Neural progenitor cell (in vitro differentiated cells): Measurements from ENCODE around the gene ARHGEF6. TPM values are rescaled to one million over a fixed set of nuclear protein-coding genes. Genes with fewer than 3 reads are reported as not detected.

Source experiments
- DNase-seq: peaks from one replicate; pipeline ENCODE4 v3.0.0-alpha.2; 2016; ENCODE audit warnings: low spot score
- H2AFZ ChIP-seq: fragments of 200-600 bp; sonication (generic); replicated peaks from 2 replicates; pipeline ENCODE4 v1.6.1; 2016; ENCODE audit warnings: antibody characterized with exemption
- H3F3A ChIP-seq: fragments of 200-600 bp; sonication (generic); 2 replicates; pipeline ENCODE4 v1.6.1; 2016; ENCODE audit warnings: antibody characterized with exemption, low read depth
- H3K27ac ChIP-seq: fragments of 200-600 bp; sonication (generic); 2 replicates; pipeline ENCODE4 v1.5.1; 2016; ENCODE audit warnings: mild to moderate bottlenecking
- H3K27me3 ChIP-seq: fragments of 200-600 bp; sonication (generic); 2 replicates; pipeline ENCODE4 v1.6.1; 2016; ENCODE audit warnings: mild to moderate bottlenecking, moderate library complexity
- H3K36me3 ChIP-seq: fragments of 200-600 bp; sonication (generic); 2 replicates; pipeline ENCODE4 v1.5.1; 2016
- H3K4me1 ChIP-seq: fragments of 200-600 bp; sonication (generic); 2 replicates; pipeline ENCODE4 v1.6.1; 2016; ENCODE audit warnings: mixed run types
- H3K4me2 ChIP-seq: fragments of 200-600 bp; sonication (generic); 2 replicates; pipeline ENCODE4 v1.6.1; 2016
- H3K4me3 ChIP-seq: fragments of 200-600 bp; sonication (generic); 2 replicates; pipeline ENCODE4 v1.5.1; 2016
- H3K79me2 ChIP-seq: fragments of 200-600 bp; sonication (generic); 2 replicates; pipeline ENCODE4 v1.6.1; 2016; ENCODE audit warnings: low read depth
- H3K9ac ChIP-seq: fragments of 200-600 bp; sonication (generic); 2 replicates; pipeline ENCODE4 v1.6.1; 2016
- H3K9me3 ChIP-seq: fragments of 200-600 bp; sonication (generic); 2 replicates; pipeline ENCODE4 v1.5.1; 2016; ENCODE audit warnings: low read depth
- H4K20me1 ChIP-seq: fragments of 200-600 bp; sonication (generic); 2 replicates; pipeline ENCODE4 v1.6.1; 2016; ENCODE audit warnings: low read depth
- H3K27ac Mint-ChIP-seq: 3 replicates; pipeline ENCODE4 v1.8.0; 2021; ENCODE audit warnings: mixed read lengths
- H3K27me3 Mint-ChIP-seq: 2 replicates; pipeline ENCODE4 v1.8.0; 2022; ENCODE audit warnings: low read depth, mild to moderate bottlenecking, inconsistent platforms, moderate library complexity, mixed read lengths; ENCODE audit not compliant: insufficient read depth
- H3K36me3 Mint-ChIP-seq: 3 replicates; pipeline ENCODE4 v1.8.0; 2021; ENCODE audit warnings: mixed read lengths
- H3K4me1 Mint-ChIP-seq: 3 replicates; pipeline ENCODE4 v1.8.0; 2021; ENCODE audit warnings: mixed read lengths
- H3K4me3 Mint-ChIP-seq: 3 replicates; pipeline ENCODE4 v1.8.0; 2021; ENCODE audit warnings: mild to moderate bottlenecking, moderate library complexity, mixed read lengths
- H3K9me3 Mint-ChIP-seq: 3 replicates; pipeline ENCODE4 v1.8.0; 2020; ENCODE audit warnings: mixed read lengths
- CTCF ChIP-seq: fragments of 200-600 bp; sonication (generic); IDR thresholded peaks from 2 replicates; pipeline ENCODE4 v1.5.1; 2017; ENCODE audit warnings: antibody characterized with exemption, mild to moderate bottlenecking
- EZH2 ChIP-seq: fragments of 200-600 bp; sonication (generic); IDR thresholded peaks from 2 replicates; pipeline ENCODE4 v1.6.1; 2017; ENCODE audit warnings: antibody characterized with exemption, mild to moderate bottlenecking, moderate library complexity
- EZH2phosphoT487 ChIP-seq: fragments of 200-600 bp; sonication (generic); IDR thresholded peaks from 2 replicates; pipeline ENCODE4 v1.6.1; 2017; ENCODE audit warnings: antibody characterized with exemption
- total RNA-seq: library from RNA; depleted of rRNA; stranded (reverse); fragments of >200 nt; gene quantifications from 2 replicates; pipeline ENCODE4 v1.2.3, GENCODE V29; 2015; ENCODE audit warnings: low replicate concordance

The ARHGEF6 gene
- total RNA-seq, 1 donor from 2014 or later, result 3.2 TPM

GRCh38 chrX:136710325-136710951 is 70.3 kb downstream of the ARHGEF6 start:
- Histone ChIP-seq H3K27ac (no peak overlapping the region), H3K4me2 (no peak overlapping the region), H3K4me1 (no peaks in the 10 kb centered on the region), H3K27me3 (no peaks in the 10 kb centered on the region), H3K79me2 (no peaks in the 10 kb centered on the region), H3F3A (no peaks in the 10 kb centered on the region), H2AFZ (no peak overlapping the region), H4K20me1 (no peaks in the 10 kb centered on the region), H3K9ac (no peak overlapping the region), H3K9me3 (no peaks in the 10 kb centered on the region), H3K36me3 (no peaks in the 10 kb centered on the region), H3K4me3 (no peak overlapping the region)
- no peak overlapping the region for H3K4me3 Mint-ChIP-seq
- no peaks in the 10 kb centered on the region for H3K9me3 Mint-ChIP-seq
- DNase-seq, result no peak
- H3K27ac Mint-ChIP-seq, result no peak overlapping the region
- no peaks in the 10 kb centered on the region for H3K36me3 Mint-ChIP-seq
- no peak for TF ChIP-seq EZH2
- TF ChIP-seq CTCF, result no peak
- TF ChIP-seq EZH2phosphoT487, result no peak
- no peaks in the 10 kb centered on the region for H3K4me1 Mint-ChIP-seq
- no peaks in the 10 kb centered on the region for H3K27me3 Mint-ChIP-seq

- Mint-ChIP-seq H3K27ac (no peak overlapping the region), H3K9me3 (peaks cover 3% of the 10 kb centered on the region), H3K27me3 (no peaks in the 10 kb centered on the region), H3K4me1 (no peaks in the 10 kb centered on the region), H3K4me3 (no peak overlapping the region), H3K36me3 (no peaks in the 10 kb centered on the region)
- no peak overlapping the region for H3K27ac ChIP-seq
- H3K4me3 ChIP-seq, result no peak overlapping the region
- no peaks in the 10 kb centered on the region for H3K27me3 ChIP-seq
- no peak overlapping the region for H3K9ac ChIP-seq
- H3K36me3 ChIP-seq, result no peaks in the 10 kb centered on the region
- H3K4me1 ChIP-seq, result no peaks in the 10 kb centered on the region
- no peaks in the 10 kb centered on the region for H3K9me3 ChIP-seq
- H3K4me2 ChIP-seq, result no peak overlapping the region
- no peaks in the 10 kb centered on the region for H3K79me2 ChIP-seq
- DNase-seq, result peak; percentile 4
- no peaks in the 10 kb centered on the region for H4K20me1 ChIP-seq
- TF ChIP-seq EZH2, result no peak
- TF ChIP-seq CTCF, result peak; percentile 53
- TF ChIP-seq EZH2phosphoT487, result no peak
- no peaks in the 10 kb centered on the region for H3F3A ChIP-seq
- no peak overlapping the region for H2AFZ ChIP-seq
Measured at GRCh38 chrX:136708348-136708747, 72.4 kb downstream of the ARHGEF6 start.

DNA sequence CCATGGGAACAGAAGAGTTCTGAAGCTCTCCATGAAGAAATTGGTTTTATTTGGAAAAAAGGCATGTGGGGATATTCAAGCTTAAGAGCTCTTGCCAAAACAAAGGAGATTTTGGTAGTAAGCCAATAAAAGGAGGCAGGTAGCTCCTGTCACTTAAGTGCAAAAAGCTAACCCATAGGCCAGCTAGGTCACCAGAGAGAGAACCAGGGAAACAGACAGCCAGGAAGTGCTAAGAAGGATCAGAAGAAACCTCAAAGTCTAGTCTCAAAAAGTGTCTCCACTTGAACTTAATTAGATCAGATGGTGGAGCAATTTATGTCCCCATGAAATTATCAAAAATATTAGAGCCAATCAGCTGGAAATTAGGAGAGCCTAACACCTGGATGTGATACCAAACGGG is 83.6 kb downstream of the ARHGEF6 start:
- peaks cover 12% of the 10 kb centered on the region for H3K9me3 Mint-ChIP-seq

More for the DNA sequence above, 83.6 kb downstream of the ARHGEF6 start:
- no peak overlapping the region for H2AFZ ChIP-seq
- no peak overlapping the region for H3K4me3 Mint-ChIP-seq
- H3K79me2 ChIP-seq, result no peaks in the 10 kb centered on the region
- H3K36me3 Mint-ChIP-seq, result no peaks in the 10 kb centered on the region
- peaks cover 4% of the 10 kb centered on the region for H3F3A ChIP-seq
- H3K27ac Mint-ChIP-seq, result no peak overlapping the region
- peaks cover 7% of the 10 kb centered on the region for H3K9me3 ChIP-seq
- no peak for TF ChIP-seq CTCF
- TF ChIP-seq EZH2phosphoT487, result no peak
- no peak for TF ChIP-seq EZH2
- H3K27me3 ChIP-seq, result no peaks in the 10 kb centered on the region
- no peak for DNase-seq
- no peak overlapping the region for H3K4me2 ChIP-seq
- peaks cover 2% of the 10 kb centered on the region for H3K36me3 ChIP-seq
- H3K4me1 Mint-ChIP-seq, result peaks cover 4% of the 10 kb centered on the region
- no peak overlapping the region for H3K9ac ChIP-seq
- no peak overlapping the region for H3K4me3 ChIP-seq
- no peaks in the 10 kb centered on the region for H3K27me3 Mint-ChIP-seq
- H4K20me1 ChIP-seq, result no peaks in the 10 kb centered on the region
- H3K27ac ChIP-seq, result no peak overlapping the region
- no peaks in the 10 kb centered on the region for H3K4me1 ChIP-seq
